DOHH2 (cell line): ENCODE results near the gene NINJ1.

Experiments used
- H3F3A ChIP-seq: fragments of 200-600 bp; sonication (generic), shearing (Covaris generic); 2 replicates; pipeline ENCODE4 v1.6.0; 2016; ENCODE audit warnings: antibody characterized with exemption, mild to moderate bottlenecking; ENCODE audit not compliant: control insufficient read depth, insufficient read depth
- H3K27ac ChIP-seq: fragments of 200-600 bp; sonication (generic); 2 replicates; pipeline ENCODE4 v1.5.1; 2014; ENCODE audit warnings: low read depth, mild to moderate bottlenecking, low read length, moderate library complexity
- H3K27me3 ChIP-seq: fragments of 200-600 bp; sonication (generic); 2 replicates; pipeline ENCODE4 v1.6.1; 2014; ENCODE audit warnings: mild to moderate bottlenecking, low read length, mixed read lengths; ENCODE audit not compliant: control insufficient read depth
- H3K36me3 ChIP-seq: fragments of 200-600 bp; sonication (generic); 2 replicates; pipeline ENCODE4 v1.6.1; 2014; ENCODE audit warnings: mild to moderate bottlenecking, low read length, moderate library complexity, mixed read lengths; ENCODE audit not compliant: control insufficient read depth
- H3K4me1 ChIP-seq: fragments of 200-600 bp; sonication (generic); 2 replicates; pipeline ENCODE4 v1.6.1; 2014; ENCODE audit warnings: mild to moderate bottlenecking, low read length, mixed read lengths; ENCODE audit not compliant: control insufficient read depth
- H3K4me2 ChIP-seq: fragments of 200-600 bp; sonication (generic); 2 replicates; pipeline ENCODE4 v1.6.0; 2014; ENCODE audit warnings: mild to moderate bottlenecking, low read length, moderate library complexity
- H3K4me3 ChIP-seq: fragments of 200-600 bp; sonication (generic); 2 replicates; pipeline ENCODE4 v1.5.1; 2014; ENCODE audit warnings: mild to moderate bottlenecking, low read length, mixed read lengths
- H3K79me2 ChIP-seq: fragments of 200-600 bp; sonication (generic); 2 replicates; pipeline ENCODE4 v1.6.1; 2014; ENCODE audit warnings: mild to moderate bottlenecking, low read length, mixed read lengths; ENCODE audit not compliant: control insufficient read depth
- H3K9me2 ChIP-seq: fragments of 200-600 bp; sonication (generic); replicated peaks from 2 replicates; pipeline ENCODE4 v1.6.1; 2014; ENCODE audit warnings: mild to moderate bottlenecking, low read length, mixed read lengths; ENCODE audit not compliant: control insufficient read depth
- H3K9me3 ChIP-seq: fragments of 200-600 bp; sonication (generic); 2 replicates; pipeline ENCODE4 v1.6.1; 2014; ENCODE audit warnings: antibody characterized with exemption, low read length, mixed read lengths; ENCODE audit not compliant: control insufficient read depth, insufficient read depth
- H4K20me1 ChIP-seq: fragments of 200-600 bp; sonication (generic); 2 replicates; pipeline ENCODE4 v1.6.0; 2014; ENCODE audit warnings: low read depth, mild to moderate bottlenecking, antibody characterized with exemption, low read length, moderate library complexity; ENCODE audit not compliant: control insufficient read depth, insufficient read depth
- EZH2phosphoT487 ChIP-seq: fragments of 200-600 bp; sonication (generic); IDR thresholded peaks from 2 replicates; pipeline ENCODE4 v1.6.1; 2017; ENCODE audit warnings: borderline replicate concordance, mild to moderate bottlenecking, antibody characterized with exemption, low read length, moderate library complexity, mixed read lengths
- TF ChIP-seq, protein P1 (sequence below): fragments of 200-600 bp; sonication (generic); IDR thresholded peaks from one replicate; pipeline ENCODE4 v1.5.1; 2014; ENCODE audit warnings: antibody characterized with exemption, mild to moderate bottlenecking, low read depth, low read length; ENCODE audit not compliant: poor library complexity, severe bottlenecking

The NINJ1 gene

DNA sequence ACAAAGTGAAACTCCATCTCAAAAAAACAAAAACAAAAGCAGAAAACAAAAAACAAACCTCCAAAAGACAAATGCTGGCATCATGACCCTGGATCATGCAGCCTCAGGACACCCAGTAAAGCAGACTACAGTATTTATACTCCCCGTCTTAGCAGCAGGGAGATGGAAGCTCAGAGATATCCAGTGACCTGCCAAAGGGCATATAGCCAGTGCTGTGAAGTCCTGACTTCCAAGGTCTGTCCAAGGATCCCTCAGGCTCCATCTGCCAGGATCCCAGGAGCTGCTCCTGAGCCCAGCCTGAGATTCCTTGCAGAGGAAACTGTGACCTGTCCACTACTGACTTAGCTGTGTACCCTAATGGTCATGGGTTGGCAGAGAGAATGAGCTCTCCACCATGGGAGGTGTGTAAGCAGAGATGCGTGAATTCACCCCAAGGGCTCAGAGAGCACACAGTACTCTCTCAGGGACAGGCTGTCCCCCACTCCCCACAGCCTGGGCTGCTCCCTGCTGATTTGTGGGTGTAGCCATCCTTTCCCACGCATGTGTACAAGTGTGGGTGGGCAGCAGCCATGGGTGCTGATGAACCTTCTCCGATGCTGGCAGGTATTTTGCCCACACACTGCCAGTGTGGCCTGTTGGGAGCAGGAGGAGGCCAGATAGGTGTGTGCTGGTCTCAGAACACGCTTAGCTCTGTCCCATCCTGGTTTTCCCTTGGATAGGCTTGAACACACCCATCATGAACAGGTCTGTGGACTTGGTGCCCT lies 47.8 kb upstream of the NINJ1 start:
- TF ChIP-seq EZH2phosphoT487: no peak
- TF ChIP-seq, protein P1, sequence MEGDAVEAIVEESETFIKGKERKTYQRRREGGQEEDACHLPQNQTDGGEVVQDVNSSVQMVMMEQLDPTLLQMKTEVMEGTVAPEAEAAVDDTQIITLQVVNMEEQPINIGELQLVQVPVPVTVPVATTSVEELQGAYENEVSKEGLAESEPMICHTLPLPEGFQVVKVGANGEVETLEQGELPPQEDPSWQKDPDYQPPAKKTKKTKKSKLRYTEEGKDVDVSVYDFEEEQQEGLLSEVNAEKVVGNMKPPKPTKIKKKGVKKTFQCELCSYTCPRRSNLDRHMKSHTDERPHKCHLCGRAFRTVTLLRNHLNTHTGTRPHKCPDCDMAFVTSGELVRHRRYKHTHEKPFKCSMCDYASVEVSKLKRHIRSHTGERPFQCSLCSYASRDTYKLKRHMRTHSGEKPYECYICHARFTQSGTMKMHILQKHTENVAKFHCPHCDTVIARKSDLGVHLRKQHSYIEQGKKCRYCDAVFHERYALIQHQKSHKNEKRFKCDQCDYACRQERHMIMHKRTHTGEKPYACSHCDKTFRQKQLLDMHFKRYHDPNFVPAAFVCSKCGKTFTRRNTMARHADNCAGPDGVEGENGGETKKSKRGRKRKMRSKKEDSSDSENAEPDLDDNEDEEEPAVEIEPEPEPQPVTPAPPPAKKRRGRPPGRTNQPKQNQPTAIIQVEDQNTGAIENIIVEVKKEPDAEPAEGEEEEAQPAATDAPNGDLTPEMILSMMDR: no peak
- Histone ChIP-seq H3K27ac (no peak overlapping the region), H3K27me3 (no peaks in the 10 kb centered on the region)

DNA sequence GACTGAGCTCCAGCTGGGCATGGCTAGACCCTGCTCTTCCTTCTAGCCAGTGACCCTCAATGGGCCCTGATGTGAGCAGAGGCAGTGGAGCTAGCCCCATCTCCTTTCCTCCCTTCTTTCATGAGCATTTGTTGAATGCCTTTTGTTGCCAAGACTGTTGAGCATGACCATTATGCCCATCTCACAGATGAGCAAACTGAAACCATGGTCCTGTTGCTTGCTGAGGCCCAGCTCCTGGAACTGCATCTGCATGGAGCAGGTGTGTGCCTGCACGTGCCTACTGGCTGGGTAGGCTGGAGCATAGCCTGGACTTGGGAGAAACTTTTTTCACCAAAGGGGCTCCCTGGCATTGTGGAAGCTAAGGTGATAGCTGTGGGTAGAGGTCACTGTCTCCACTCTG lies 46.9 kb upstream of the NINJ1 start:
- H3K36me3 ChIP-seq: no peaks in the 10 kb centered on the region

More for the DNA sequence above, 47.8 kb upstream of the NINJ1 start:
- no peaks in the 10 kb centered on the region for H3K9me2 ChIP-seq
- no peaks in the 10 kb centered on the region for H3K79me2 ChIP-seq
- no peaks in the 10 kb centered on the region for H4K20me1 ChIP-seq
- no peak overlapping the region for H3K4me2 ChIP-seq
- no peaks in the 10 kb centered on the region for H3K4me1 ChIP-seq
- no peaks in the 10 kb centered on the region for H3K36me3 ChIP-seq
- no peaks in the 10 kb centered on the region for H3K9me3 ChIP-seq
- no peaks in the 10 kb centered on the region for H3F3A ChIP-seq
- H3K4me3 ChIP-seq: no peak overlapping the region

DNA sequence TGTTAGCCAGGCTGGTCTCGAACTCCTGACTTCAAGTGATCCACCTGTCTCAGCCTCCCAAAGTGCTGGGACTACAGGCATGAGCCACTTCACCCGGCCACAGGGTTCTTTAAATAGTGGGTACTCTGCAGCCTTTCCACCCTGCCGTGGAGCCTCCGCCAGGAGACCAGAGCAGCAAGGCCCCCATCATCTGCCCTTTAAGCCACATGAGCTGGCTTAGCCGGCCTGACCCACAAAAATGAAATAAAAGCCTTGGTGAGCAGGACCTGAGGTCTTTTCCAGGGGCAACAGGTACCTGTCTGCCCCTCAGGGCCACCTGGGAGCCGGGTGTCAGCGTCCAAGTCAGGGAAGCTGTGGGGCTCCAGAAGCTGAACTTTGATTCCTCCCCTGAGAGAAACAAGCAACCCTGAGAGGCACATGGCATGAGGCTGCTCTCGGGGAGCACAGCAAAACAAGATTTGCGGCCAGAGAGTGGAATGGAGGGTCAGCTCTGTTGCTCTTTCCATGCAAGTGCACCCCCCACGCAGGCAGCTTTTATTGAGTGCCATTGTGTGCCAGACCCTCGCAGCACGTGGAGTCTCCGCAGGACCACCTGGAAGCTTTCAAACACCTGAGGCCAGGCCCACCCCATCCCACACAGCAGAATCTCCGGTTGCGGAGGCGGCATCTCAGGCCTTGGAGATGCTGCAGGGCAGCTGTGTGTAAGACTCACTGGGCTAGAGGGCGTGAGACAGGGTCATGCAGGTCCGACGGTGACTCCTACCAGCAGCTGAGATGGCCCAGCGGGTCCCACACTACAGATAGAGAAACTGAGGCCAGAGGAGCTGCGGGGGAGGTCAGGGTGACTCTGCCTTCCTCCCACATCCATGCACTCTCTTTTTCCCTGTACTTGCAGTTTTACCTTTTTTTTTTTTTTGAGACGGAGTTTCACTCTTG lies 45.1 kb upstream of the NINJ1 start:
- Histone ChIP-seq H3K27ac (no peak overlapping the region), H3K4me3 (no peak overlapping the region), H3K9me2 (no peaks in the 10 kb centered on the region), H3F3A (no peaks in the 10 kb centered on the region), H3K27me3 (no peaks in the 10 kb centered on the region), H3K4me2 (no peak overlapping the region), H3K9me3 (no peaks in the 10 kb centered on the region), H3K4me1 (no peaks in the 10 kb centered on the region), H3K79me2 (no peaks in the 10 kb centered on the region), H3K36me3 (no peaks in the 10 kb centered on the region), H4K20me1 (no peaks in the 10 kb centered on the region)
- TF ChIP-seq, protein P1: no peak
- no peak for TF ChIP-seq EZH2phosphoT487

More for the DNA sequence above, 46.9 kb upstream of the NINJ1 start:
- H3K9me3 ChIP-seq: no peaks in the 10 kb centered on the region
- no peaks in the 10 kb centered on the region for H3K4me1 ChIP-seq
- no peak overlapping the region for H3K27ac ChIP-seq
- no peak overlapping the region for H3K4me2 ChIP-seq
- H4K20me1 ChIP-seq: no peaks in the 10 kb centered on the region
- H3K4me3 ChIP-seq: no peak overlapping the region
- no peaks in the 10 kb centered on the region for H3F3A ChIP-seq
- H3K79me2 ChIP-seq: no peaks in the 10 kb centered on the region
- H3K27me3 ChIP-seq: no peaks in the 10 kb centered on the region
- no peaks in the 10 kb centered on the region for H3K9me2 ChIP-seq
- TF ChIP-seq, protein P1: no peak
- TF ChIP-seq EZH2phosphoT487: no peak
